Large intestine (tissue), 3 donors: ENCODE measurements around the gene FREM1. TPM values are rescaled to one million over a fixed set of nuclear protein-coding genes. Genes with fewer than 3 reads are reported as not detected.

ENCODE experiments used
- DNase-seq, 2 donors: peaks; one replicate each; pipeline versions ENCODE4 v3.0.0 to v3.0.0-alpha.2; 2013
- H3K27ac ChIP-seq: one replicate; pipeline ENCODE4 v1.5.1; 2013; ENCODE audit warnings: low read length
- H3K27me3 ChIP-seq: 2 replicates; pipeline ENCODE4 v1.6.1; 2013; ENCODE audit warnings: low read length; ENCODE audit not compliant: control insufficient read depth, insufficient read depth
- H3K36me3 ChIP-seq: 2 replicates; pipeline ENCODE4 v1.6.1; 2013; ENCODE audit warnings: low read length; ENCODE audit not compliant: control insufficient read depth, insufficient read depth
- H3K4me1 ChIP-seq: one replicate; pipeline ENCODE4 v1.6.1; 2013; ENCODE audit warnings: low read length; ENCODE audit not compliant: control insufficient read depth, insufficient read depth
- H3K4me3 ChIP-seq: one replicate; pipeline ENCODE4 v1.5.1; 2013; ENCODE audit warnings: low read length
- H3K9me3 ChIP-seq: one replicate; pipeline ENCODE4 v1.6.1; 2013; ENCODE audit warnings: mild to moderate bottlenecking, low read depth, low read length, moderate library complexity; ENCODE audit not compliant: control insufficient read depth
- WGBS: methylation state at CpG from one replicate; pipeline ENCODE4 v1.1.5; 2013; ENCODE audit warnings: low lambda C conversion rate; ENCODE audit not compliant: insufficient coverage; 5-methylcytosine and 5-hydroxymethylcytosine counted together
- polyA plus RNA-seq: library from polyadenylated mRNA; unstranded; fragments of 120-200 nt; gene quantifications from one replicate; pipeline ENCODE4 v1.2.1, GENCODE V29; 2013

The FREM1 gene
- polyA plus RNA-seq, 1 donor: 10.0 TPM

DNA sequence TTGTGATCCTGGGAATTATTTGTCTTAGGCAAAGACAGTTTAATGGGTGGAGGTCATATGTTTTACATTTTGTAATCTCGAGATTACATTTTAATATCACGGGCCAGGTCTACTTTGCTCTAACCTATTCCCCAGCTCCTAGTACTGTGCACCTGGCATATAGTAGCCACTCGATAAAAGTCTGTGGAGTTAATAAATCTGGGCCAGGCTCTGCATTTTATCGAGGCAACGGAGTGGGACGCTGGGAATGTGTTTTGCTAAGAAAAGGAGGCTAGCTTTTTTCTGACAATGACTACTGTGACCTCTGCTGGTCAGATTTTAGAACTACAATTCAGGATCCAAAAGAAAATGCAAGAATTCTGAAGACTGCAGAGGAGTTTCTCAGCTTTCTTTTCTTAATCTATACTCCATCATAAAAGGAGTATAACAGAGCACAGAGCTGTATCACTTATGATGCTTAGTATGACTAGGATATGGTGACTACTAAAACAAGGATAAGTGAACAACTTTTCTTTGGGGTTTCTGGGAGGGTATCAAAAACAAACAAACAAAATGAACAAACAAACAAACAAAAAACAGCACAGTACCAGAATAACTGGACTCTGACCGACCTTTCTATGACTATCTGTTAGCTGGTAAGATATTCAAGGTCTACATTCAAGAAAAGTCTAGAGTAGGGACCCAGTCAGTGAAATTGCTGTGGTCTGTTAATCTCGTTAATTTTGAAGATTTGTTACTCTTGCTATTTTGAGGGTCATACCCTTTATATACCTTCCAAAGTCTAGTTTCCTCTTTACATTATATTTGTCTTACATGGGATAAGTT lies 141.6 kb downstream of the FREM1 start:
- peak; percentile 20 to 29 for DNase-seq
- Histone ChIP-seq H3K27me3 (no peaks in the 10 kb centered on the region), H3K36me3 (no peaks in the 10 kb centered on the region), H3K9me3 (no peaks in the 10 kb centered on the region), H3K4me1 (no peaks in the 10 kb centered on the region), H3K4me3 (no peak overlapping the region), H3K27ac (no peak overlapping the region)
- 11% methylated on average over 3 of the region's 8 CpGs for WGBS

DNA sequence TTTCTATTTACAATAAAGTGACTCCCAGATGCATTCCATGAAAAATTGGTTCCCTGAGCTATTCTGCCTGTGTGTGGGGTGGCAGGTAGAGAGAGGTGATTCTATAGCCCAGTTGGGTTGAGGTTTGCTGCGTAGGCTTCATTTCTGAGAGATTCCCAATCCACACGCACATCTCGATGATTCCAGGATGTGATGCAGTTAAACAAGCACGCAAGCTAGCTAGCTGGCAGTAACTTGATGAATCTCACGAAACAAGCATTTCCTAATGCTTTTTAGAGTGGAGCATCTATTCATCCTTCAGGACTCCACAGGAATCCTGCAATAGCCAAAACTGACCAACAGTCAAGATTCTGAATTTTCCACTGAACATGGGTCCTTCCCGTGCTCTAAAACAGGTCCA lies 143.9 kb downstream of the FREM1 start:
- no peak for DNase-seq
- whole genome bisulfite sequencing: no CpG with 5 or more reads among the region's 6 CpGs
- no peaks in the 10 kb centered on the region for H3K36me3 ChIP-seq
- no peaks in the 10 kb centered on the region for H3K4me1 ChIP-seq
- no peak overlapping the region for H3K4me3 ChIP-seq
- no peaks in the 10 kb centered on the region for H3K9me3 ChIP-seq
- H3K27me3 ChIP-seq: no peaks in the 10 kb centered on the region
- no peak overlapping the region for H3K27ac ChIP-seq

DNA sequence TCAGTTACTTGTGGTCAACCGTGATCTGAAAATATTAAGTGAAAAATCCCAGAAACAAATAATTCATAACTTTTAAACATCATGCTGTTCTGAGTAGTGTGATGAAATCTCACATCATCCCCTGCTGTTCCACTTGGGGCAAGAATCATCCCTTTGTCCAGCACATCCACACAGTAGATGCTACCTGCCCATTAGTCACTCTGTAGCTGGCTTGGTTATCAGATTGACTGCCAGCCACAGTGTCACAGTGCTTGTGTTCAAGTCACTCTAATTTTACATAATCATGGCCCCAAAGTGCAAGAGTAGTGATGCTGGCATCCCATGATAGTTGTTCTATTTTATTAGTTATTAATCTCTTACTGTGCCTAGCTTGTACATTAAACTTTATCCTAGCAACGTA lies 148.6 kb downstream of the FREM1 start:
- Histone ChIP-seq H3K4me3 (no peak overlapping the region), H3K9me3 (no peaks in the 10 kb centered on the region), H3K27me3 (no peaks in the 10 kb centered on the region), H3K27ac (no peak overlapping the region), H3K36me3 (no peaks in the 10 kb centered on the region), H3K4me1 (no peaks in the 10 kb centered on the region)
- WGBS: 20% methylated on average over 1 of the region's 2 CpGs
- DNase-seq: peak in 1 of 2 donors; percentile 43

DNA sequence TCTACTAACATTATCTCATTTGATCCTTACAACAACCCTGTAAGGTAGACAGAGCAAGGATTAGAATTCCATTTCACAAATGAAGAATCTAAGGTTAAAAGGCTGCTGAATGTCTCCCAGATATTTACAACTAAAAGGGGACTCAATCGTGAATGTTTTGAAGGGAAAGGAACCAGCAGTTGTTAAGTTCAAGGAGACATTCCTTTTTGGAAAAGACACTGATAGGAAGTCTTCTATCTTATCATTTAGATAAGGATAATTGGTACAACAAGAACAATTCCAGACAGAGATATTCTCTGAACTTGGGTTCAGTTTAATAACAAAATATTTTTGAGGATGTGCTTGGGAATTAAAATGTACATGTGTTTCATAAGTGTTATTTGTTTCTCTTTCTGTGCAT lies 150.2 kb downstream of the FREM1 start:
- Histone ChIP-seq H3K27me3 (no peaks in the 10 kb centered on the region), H3K4me1 (no peaks in the 10 kb centered on the region), H3K36me3 (peaks cover 2% of the 10 kb centered on the region), H3K4me3 (no peak overlapping the region), H3K9me3 (no peaks in the 10 kb centered on the region), H3K27ac (no peak overlapping the region)
- no CpG with 5 or more reads among the region's 1 CpG for WGBS
- no peak for DNase-seq

DNA sequence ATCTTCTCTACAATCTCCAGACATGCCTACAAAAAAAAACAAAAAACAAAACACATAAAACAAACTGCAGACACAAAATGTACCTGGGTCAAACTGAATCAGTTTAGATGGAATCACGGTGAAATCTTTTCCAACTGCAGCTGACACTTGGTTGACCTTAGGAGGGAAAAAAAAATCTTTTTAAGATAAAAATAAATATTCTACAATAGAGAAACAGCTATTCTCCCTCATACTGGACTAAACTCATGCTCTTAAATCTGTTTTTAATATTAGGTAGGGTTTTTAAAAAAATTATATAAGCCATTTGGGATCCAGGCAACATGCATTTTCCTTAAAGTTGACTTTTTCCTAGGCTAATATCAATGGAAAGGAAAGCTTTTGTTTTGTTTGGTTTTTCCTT lies 153.9 kb downstream of the FREM1 start:
- Histone ChIP-seq H3K27me3 (no peaks in the 10 kb centered on the region), H3K9me3 (no peaks in the 10 kb centered on the region), H3K27ac (no peak overlapping the region), H3K36me3 (peaks cover 4% of the 10 kb centered on the region), H3K4me1 (no peaks in the 10 kb centered on the region), H3K4me3 (no peak overlapping the region)
- no peak for DNase-seq
- 83% methylated on average over 1 of the region's 1 CpG for WGBS

DNA sequence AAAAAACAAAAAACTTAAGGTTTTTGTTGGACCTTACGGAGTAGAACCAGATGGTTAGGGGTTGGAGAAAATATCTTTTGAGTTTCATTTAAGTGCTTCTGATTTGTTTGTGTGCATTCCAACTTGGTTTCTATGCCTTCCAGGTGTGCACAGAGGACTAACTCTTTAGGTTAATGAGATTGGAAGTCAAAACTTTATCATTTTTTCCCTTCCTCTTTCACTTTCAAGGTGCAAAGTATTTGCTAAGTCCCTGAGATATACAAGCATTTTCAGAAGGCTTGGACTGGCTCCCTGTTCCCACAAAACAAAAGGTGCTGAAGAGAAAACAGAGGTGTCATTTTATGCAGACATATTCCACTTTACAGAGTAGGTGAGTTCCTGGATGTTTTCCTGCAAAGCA lies 157.4 kb downstream of the FREM1 start:
- no peaks in the 10 kb centered on the region for H3K27me3 ChIP-seq
- no peak overlapping the region for H3K4me3 ChIP-seq
- no peak overlapping the region for H3K27ac ChIP-seq
- no peaks in the 10 kb centered on the region for H3K4me1 ChIP-seq
- 71% methylated on average over 1 of the region's 1 CpG for WGBS
- no peaks in the 10 kb centered on the region for H3K9me3 ChIP-seq
- peaks cover 4% of the 10 kb centered on the region for H3K36me3 ChIP-seq
- peak in 1 of 2 donors; percentile 52 for DNase-seq

DNA sequence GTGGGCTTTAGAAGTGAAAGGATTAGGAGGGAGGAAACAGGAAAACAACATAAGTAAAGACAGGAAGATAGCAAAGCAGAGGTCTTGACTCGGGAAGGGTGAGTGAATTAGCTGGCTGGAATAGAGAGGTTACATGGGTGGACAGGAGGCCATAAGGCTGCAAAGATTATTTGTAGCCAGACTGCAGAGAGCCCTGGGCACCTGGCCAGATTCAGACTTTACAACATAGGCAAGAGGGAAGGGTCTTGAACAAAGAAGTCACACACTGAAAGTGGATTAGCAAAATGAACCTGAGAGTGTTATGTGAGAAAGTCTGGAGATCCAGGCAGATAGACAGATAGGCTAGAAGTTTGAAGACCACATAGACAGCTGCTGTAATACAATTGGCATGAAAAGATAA lies 158.0 kb downstream of the FREM1 start:
- no peaks in the 10 kb centered on the region for H3K27me3 ChIP-seq
- H3K9me3 ChIP-seq: no peaks in the 10 kb centered on the region
- H3K4me1 ChIP-seq: no peaks in the 10 kb centered on the region
- DNase-seq: peak in 1 of 2 donors; percentile 30
- H3K36me3 ChIP-seq: peaks cover 4% of the 10 kb centered on the region
- no peak overlapping the region for H3K4me3 ChIP-seq
- H3K27ac ChIP-seq: no peak overlapping the region
- WGBS: no CpG with 5 or more reads among the region's 1 CpG

DNA sequence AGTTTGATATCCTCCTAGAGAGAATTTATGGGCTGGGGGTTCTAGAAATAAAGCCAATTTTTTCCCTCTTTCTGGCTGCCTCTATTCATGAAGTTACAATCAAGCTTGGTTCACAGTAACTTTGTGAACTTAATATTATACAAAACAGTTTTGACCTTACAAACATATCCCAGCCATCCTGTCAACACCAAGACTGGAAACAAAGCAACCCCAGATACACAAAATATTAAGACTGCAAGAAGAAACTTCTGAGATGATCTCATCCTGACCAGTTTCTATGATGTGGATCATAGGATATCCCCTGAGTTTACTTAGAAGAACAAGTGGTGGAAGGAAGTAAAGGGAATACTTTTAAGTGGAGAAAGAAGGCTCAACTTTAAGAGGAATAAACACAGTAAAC lies 159.4 kb downstream of the FREM1 start:
- no peaks in the 10 kb centered on the region for H3K9me3 ChIP-seq
- DNase-seq: no peak
- H3K27ac ChIP-seq: no peak overlapping the region
- no peaks in the 10 kb centered on the region for H3K27me3 ChIP-seq
- no peak overlapping the region for H3K4me3 ChIP-seq
- no peaks in the 10 kb centered on the region for H3K4me1 ChIP-seq
- peaks cover 8% of the 10 kb centered on the region for H3K36me3 ChIP-seq

DNA sequence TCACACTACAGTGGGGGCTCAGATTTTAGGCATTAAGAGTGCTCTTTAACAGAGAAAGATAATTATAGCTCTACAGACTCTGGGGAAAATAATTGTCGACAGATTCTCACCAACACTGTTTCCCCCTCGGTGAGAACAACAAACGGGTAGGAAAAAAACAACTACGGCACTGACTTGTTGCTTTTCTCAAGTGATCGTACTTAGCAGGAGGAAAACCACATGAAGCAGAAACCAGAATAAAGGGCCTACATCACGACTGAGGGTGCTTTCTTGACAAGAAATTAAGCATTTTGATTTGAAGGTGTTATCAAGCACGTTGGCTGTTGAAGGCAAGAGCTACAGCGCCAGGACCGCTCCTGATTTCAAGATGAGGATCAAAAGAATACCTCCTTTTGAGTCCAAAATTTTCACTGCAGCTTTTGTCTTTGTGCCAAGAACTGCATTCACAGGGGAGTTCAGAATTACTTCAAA lies 160.5 kb downstream of the FREM1 start:
- 100% methylated on average over 1 of the region's 9 CpGs for WGBS
- no peaks in the 10 kb centered on the region for H3K4me1 ChIP-seq
- H3K4me3 ChIP-seq: no peak overlapping the region
- peaks cover 7% of the 10 kb centered on the region for H3K36me3 ChIP-seq
- no peaks in the 10 kb centered on the region for H3K9me3 ChIP-seq
- no peaks in the 10 kb centered on the region for H3K27me3 ChIP-seq
- no peak for DNase-seq
- H3K27ac ChIP-seq: no peak overlapping the region

DNA sequence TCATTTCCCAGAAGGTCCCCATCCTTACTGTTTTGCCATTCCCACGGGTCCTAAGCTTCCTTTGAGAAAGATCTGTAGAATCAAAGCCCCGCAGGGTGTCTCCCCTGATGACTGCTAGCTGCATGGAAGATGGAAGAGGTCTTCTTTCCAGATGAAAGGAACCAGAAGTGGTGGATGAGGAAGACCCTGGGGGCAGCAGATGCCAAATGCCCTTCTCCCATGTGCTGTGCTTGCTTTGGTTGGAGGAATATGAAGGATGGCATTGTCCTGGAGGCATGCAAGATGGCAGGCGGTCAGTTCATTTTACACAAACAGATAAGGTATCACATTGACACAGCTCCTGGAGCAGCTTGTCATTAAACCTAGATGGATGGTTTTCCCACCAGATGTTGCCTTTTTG lies 161.9 kb downstream of the FREM1 start:
- no peak overlapping the region for H3K4me3 ChIP-seq
- H3K4me1 ChIP-seq: no peaks in the 10 kb centered on the region
- no peak overlapping the region for H3K27ac ChIP-seq
- DNase-seq: no peak
- peaks cover 7% of the 10 kb centered on the region for H3K36me3 ChIP-seq
- no CpG with 5 or more reads among the region's 3 CpGs for WGBS
- no peaks in the 10 kb centered on the region for H3K9me3 ChIP-seq
- H3K27me3 ChIP-seq: no peaks in the 10 kb centered on the region

DNA sequence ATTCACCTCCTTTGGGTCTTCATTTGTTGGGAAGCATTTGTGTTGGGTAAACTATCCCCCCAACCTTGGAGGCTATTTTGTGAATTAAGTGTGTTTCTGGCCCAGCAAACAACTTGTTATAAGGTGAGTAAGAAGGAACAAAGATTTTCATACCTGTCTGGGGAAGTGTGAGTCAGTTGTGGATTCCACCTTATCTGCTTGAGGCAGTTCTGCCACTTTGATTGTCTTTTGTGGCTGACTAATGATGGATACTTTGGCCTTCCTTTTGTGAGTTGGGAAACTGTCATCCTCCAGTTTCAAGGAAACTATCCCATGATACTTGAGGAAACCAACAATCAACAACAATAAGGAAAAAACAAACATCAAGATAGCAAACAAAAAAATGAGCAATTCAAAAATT lies 163.1 kb downstream of the FREM1 start:
- Histone ChIP-seq H3K36me3 (peaks cover 7% of the 10 kb centered on the region), H3K9me3 (no peaks in the 10 kb centered on the region), H3K27ac (no peak overlapping the region), H3K4me3 (no peak overlapping the region), H3K27me3 (no peaks in the 10 kb centered on the region), H3K4me1 (no peaks in the 10 kb centered on the region)
- DNase-seq: no peak
